HCT116 (cell line): ENCODE results near the gene CDK2. TPM values are rescaled to one million over a fixed set of nuclear protein-coding genes. Genes with fewer than 3 reads are reported as not detected.
A peak's percentile ranks its signal among the peaks of the same experiment; 100 is the strongest.

Experiments
- ATAC-seq: fragments of 200-7000 bp; cut with Tn5 transposase; 2 replicates; pipeline ENCODE4 v1.9.1; 2020; ENCODE audit warnings: mild to moderate bottlenecking, moderate library complexity
- BruUV-seq: library from RNA; stranded (reverse); fragments of 400-500 nt; replicated peaks from 2 replicates; lab custom pipeline; 2021; lab: Mats Ljungman, UMichigan
- CTCF ChIA-PET: fragments of 300-600 bp; sonication (Branson Sonifier 250); formaldehyde crosslinking; loops from one replicate; lab custom pipeline; 2021; ENCODE audit warnings: antibody characterized with exemption; lab: Charles Lee
- POLR2A ChIA-PET: fragments of 300-600, 350-600 bp; sonication (Branson Sonifier 250); formaldehyde crosslinking; loops from one replicate; lab custom pipeline; 2021; ENCODE audit warnings: antibody characterized with exemption; lab: Charles Lee
- RAD21 ChIA-PET, 2 experiments: fragments of 300-600 bp; sonication (Branson Sonifier 250); formaldehyde crosslinking; loops; one replicate each; lab custom pipeline; 2023; ENCODE audit warnings: low total read pairs in 2 of 2; ENCODE audit not compliant: uncharacterized antibody in 2 of 2, unreplicated experiment in 2 of 2, low non-redundant PET in 1 of 2; lab: Charles Lee
- DNase-seq: peaks from one replicate; pipeline ENCODE4 v3.0.0-alpha.2; 2010; ENCODE audit warnings: low read depth, low spot score
- H2AFZ ChIP-seq: fragments of 200-600 bp; shearing (Covaris generic), sonication (generic); 2 replicates; pipeline ENCODE4 v1.6.1; 2017; ENCODE audit warnings: low read depth, mixed run types, mixed read lengths, antibody characterized with exemption, low read length; ENCODE audit not compliant: poor library complexity, severe bottlenecking
- H3K27ac ChIP-seq: 2 replicates; pipeline ENCODE4 v1.5.1; 2012; ENCODE audit warnings: low read depth, low read length
- H3K27me3 ChIP-seq: fragments of 200-600 bp; sonication (generic); 2 replicates; pipeline ENCODE4 v1.6.1; 2016; ENCODE audit warnings: mixed run types, low read length, mixed read lengths; ENCODE audit not compliant: insufficient read depth
- H3K36me3 ChIP-seq, 2 experiments: fragments of 200-500 bp in 1 of 2; fragments of 200-600 bp in 1 of 2; sonication (Bioruptor generic) in 1 of 2; sonication (generic) in 1 of 2; 2 replicates each; pipeline versions ENCODE4 v1.5.1 to v1.6.1; 2014 to 2016; ENCODE audit warnings: low read length in 2 of 2, inconsistent platforms in 1 of 2, mixed read lengths in 1 of 2, mixed run types in 1 of 2; ENCODE audit not compliant: insufficient read depth in 2 of 2, control insufficient read depth in 1 of 2
- H3K4me1 ChIP-seq, 2 experiments: fragments of 200-600 bp in 1 of 2; sonication (generic) in 1 of 2; 2 replicates each; pipeline versions ENCODE4 v1.5.1 to v1.6.1; 2012 to 2017; ENCODE audit warnings: low read length in 2 of 2, inconsistent platforms in 1 of 2, mild to moderate bottlenecking in 1 of 2, mixed read lengths in 1 of 2, mixed run types in 1 of 2, moderate library complexity in 1 of 2; ENCODE audit not compliant: insufficient read depth in 2 of 2, control insufficient read depth in 1 of 2
- H3K4me2 ChIP-seq: fragments of 200-600 bp; sonication (generic); 2 replicates; pipeline ENCODE4 v1.6.1; 2017; ENCODE audit warnings: mixed run types, low read length, mixed read lengths
- H3K4me3 ChIP-seq, 2 experiments: fragments of 200-600 bp in 1 of 2; sonication (generic) in 1 of 2; replicated peaks in 1 of 2; 2 replicates each; pipeline ENCODE4 v1.5.1; 2011 to 2016; ENCODE audit warnings: low read length in 2 of 2, control low read depth in 1 of 2, low read depth in 1 of 2, mild to moderate bottlenecking in 1 of 2, mixed read lengths in 1 of 2, mixed run types in 1 of 2
- H3K79me2 ChIP-seq: fragments of 200-600 bp; sonication (generic); 2 replicates; pipeline ENCODE4 v1.6.1; 2017; ENCODE audit warnings: mild to moderate bottlenecking, mixed run types, low read length, moderate library complexity, mixed read lengths; ENCODE audit not compliant: insufficient read depth
- H3K9ac ChIP-seq: fragments of 200-600 bp; sonication (generic); 2 replicates; pipeline ENCODE4 v1.6.1; 2016; ENCODE audit warnings: low read length, mixed read lengths
- H3K9me2 ChIP-seq: fragments of 200-600 bp; sonication (generic), shearing (Covaris generic); 2 replicates; pipeline ENCODE4 v1.6.1; 2017; ENCODE audit warnings: mixed run types, mild to moderate bottlenecking, moderate library complexity; ENCODE audit not compliant: insufficient read depth
- H3K9me3 ChIP-seq, 2 experiments: fragments of 200-500 bp in 1 of 2; fragments of 200-600 bp in 1 of 2; sonication (Bioruptor generic) in 1 of 2; sonication (generic) in 1 of 2; 2 replicates each; pipeline ENCODE4 v1.6.1; 2014 to 2017; ENCODE audit warnings: low read length in 2 of 2, mixed read lengths in 2 of 2, inconsistent platforms in 1 of 2, low read depth in 1 of 2, mild to moderate bottlenecking in 1 of 2, mixed run types in 1 of 2, moderate library complexity in 1 of 2; ENCODE audit not compliant: control insufficient read depth in 1 of 2, insufficient read depth in 1 of 2
- H4K20me1 ChIP-seq: fragments of 200-600 bp; sonication (generic), shearing (Covaris generic); 2 replicates; pipeline ENCODE4 v1.6.1; 2017; ENCODE audit warnings: mixed run types, mild to moderate bottlenecking, moderate library complexity; ENCODE audit not compliant: insufficient read depth
- ATF3 ChIP-seq: IDR thresholded peaks from 2 replicates; pipeline ENCODE4 v1.6.1; 2012
- CEBPB ChIP-seq: IDR thresholded peaks from 2 replicates; pipeline ENCODE4 v1.6.1; 2012; ENCODE audit warnings: low read depth
- CTCF ChIP-seq, 3 experiments: fragments of 200-600 bp in 1 of 3; sonication (generic) in 1 of 3; IDR thresholded peaks in 2 of 3; conservative IDR thresholded peaks in 1 of 3; 2 replicates each; pipeline ENCODE4 v1.5.1; 2012 to 2017; ENCODE audit warnings: low read depth in 2 of 3, low read length in 2 of 3, antibody characterized with exemption in 1 of 3, borderline replicate concordance in 1 of 3, control low read depth in 1 of 3, mild to moderate bottlenecking in 1 of 3, mixed read lengths in 1 of 3, mixed run types in 1 of 3, moderate library complexity in 1 of 3; ENCODE audit not compliant: insufficient read depth in 1 of 3
- EZH2 ChIP-seq: fragments of 200-600 bp; sonication (generic); IDR thresholded peaks from 2 replicates; pipeline ENCODE4 v1.6.1; 2017; ENCODE audit warnings: antibody characterized with exemption, mixed run types
- EZH2phosphoT487 ChIP-seq: fragments of 200-600 bp; IDR thresholded peaks from 2 replicates; pipeline ENCODE4 v1.6.1; 2018; ENCODE audit warnings: antibody characterized with exemption, borderline replicate concordance
- FOSL1 ChIP-seq: IDR thresholded peaks from 2 replicates; pipeline ENCODE4 v1.6.1; 2012; ENCODE audit warnings: low read depth
- JUND ChIP-seq: IDR thresholded peaks from 2 replicates; pipeline ENCODE4 v1.6.1; 2012
- MAX ChIP-seq: IDR thresholded peaks from 2 replicates; pipeline ENCODE4 v1.6.1; 2012
- POLR2A ChIP-seq: IDR thresholded peaks from 2 replicates; pipeline ENCODE4 v1.7.0; 2011; ENCODE audit warnings: borderline replicate concordance; ENCODE audit not compliant: insufficient read depth, insufficient read length; ENCODE audit errors: extremely low read depth
- REST ChIP-seq: IDR thresholded peaks from 2 replicates; pipeline ENCODE4 v1.6.1; 2012; ENCODE audit warnings: low read depth
- SIN3A ChIP-seq: IDR thresholded peaks from 2 replicates; pipeline ENCODE4 v1.6.1; 2012; ENCODE audit warnings: low read depth
- SP1 ChIP-seq: IDR thresholded peaks from 2 replicates; pipeline ENCODE4 v1.6.1; 2012; ENCODE audit warnings: low read depth
- SRF ChIP-seq: IDR thresholded peaks from 2 replicates; pipeline ENCODE4 v1.6.1; 2012; ENCODE audit warnings: low read depth
- TCF7L2 ChIP-seq: IDR thresholded peaks from 2 replicates; pipeline ENCODE4 v1.7.0; 2011; ENCODE audit warnings: borderline replicate concordance, inconsistent platforms; ENCODE audit not compliant: insufficient read depth, insufficient read length; ENCODE audit errors: extremely low read depth
- YY1 ChIP-seq: IDR thresholded peaks from 2 replicates; pipeline ENCODE4 v1.6.1; 2011; ENCODE audit warnings: low read length, low read depth, moderate library complexity, mild to moderate bottlenecking; ENCODE audit not compliant: insufficient replicate concordance; ENCODE audit errors: extremely low read depth
- ZBTB33 ChIP-seq: IDR thresholded peaks from 2 replicates; pipeline ENCODE4 v1.6.1; 2011; ENCODE audit warnings: mild to moderate bottlenecking, low read length, moderate library complexity; ENCODE audit not compliant: insufficient replicate concordance; ENCODE audit errors: extremely low read depth
- ZNF274 ChIP-seq: fragments of 200-500 bp; sonication (Bioruptor generic); IDR thresholded peaks from 2 replicates; pipeline ENCODE4 v1.6.1; 2014; ENCODE audit warnings: mild to moderate bottlenecking, low read depth, low read length, inconsistent platforms
- intact Hi-C: fragments of 100-400 bp; cut with micrococcal nuclease; formaldehyde crosslinking; loops from 2 replicates; pipeline ENCODE4 v1.10.0; 2022
- total RNA-seq: library from RNA; stranded (reverse); gene quantifications from one replicate; pipeline ENCODE4 v1.2.1, GENCODE V29; 2021; ENCODE audit not compliant: unreplicated experiment

Gene CDK2
- total RNA-seq, 1 experiment from 2014 or later = 90.9 TPM

GRCh38 chr12:55926738-55927587, 39.7 kb upstream of the CDK2 start:
- BruUV-seq = TSS peak; percentile 73
- peak; percentile 62 for ATAC-seq
- peak; percentile 89 for DNase-seq
- Histone ChIP-seq H3K36me3 (no peaks in the 10 kb centered on the region), H3K4me2 (peak overlapping the region; percentile 89), H3K9me2 (no peaks in the 10 kb centered on the region), H3K79me2 (peaks cover 52% of the 10 kb centered on the region), H3K4me3 (peak overlapping the region; percentile 80 to 99), H2AFZ (peak overlapping the region; percentile 4), H3K27me3 (no peaks in the 10 kb centered on the region), H3K9ac (peak overlapping the region; percentile 86), H3K4me1 (peaks cover 23 to 61% of the 10 kb centered on the region in 2 experiments), H3K9me3 (no peaks in the 10 kb centered on the region), H4K20me1 (no peaks in the 10 kb centered on the region), H3K27ac (peak overlapping the region; percentile 97)
- ChIA-PET POLR2A (interaction anchor here (0.8 to 2.8 kb wide), 5 partner anchors 13 to 110 kb away, joined by 3 to 21 read pairs (median 4); partner anchors contain the start of genes DNAJC14, ORMDL2, RAB5B and SARNP), RAD21 (interaction anchor here in 1 of 2 experiments (1.6 kb wide), 1 partner anchor 98 kb away, joined by 3 read pairs; the partner anchor contains the start of gene DNAJC14), CTCF (interaction anchor here (1.0 to 2.6 kb wide), 7 partner anchors 10 to 190 kb away, joined by 3 to 9 read pairs (median 3); partner anchors contain the start of genes ORMDL2 and SARNP)
- intact Hi-C loops = loop anchor here (1.0 to 2.0 kb wide), 2 partner anchors 98 to 189 kb away; partner anchors contain the start of gene DNAJC14
- TF ChIP-seq EZH2 = no peak
- no peak for TF ChIP-seq REST
- TF ChIP-seq SP1 = no peak
- TF ChIP-seq CTCF (IDR thresholded peaks at IDR 0.05 in 2 of 3, conservative IDR thresholded peaks at IDR 0.05 in 1 of 3; ENCODE audit: borderline replicate concordance in 1 of 3, insufficient read depth in 1 of 3, low read depth in 2 of 3, low read length in 2 of 3) = peak in 2 of 3 experiments; percentile 69 to 88; a peak in 4 of 6 replicates
- no peak for TF ChIP-seq FOSL1
- TF ChIP-seq CEBPB = no peak
- TF ChIP-seq POLR2A = peak; percentile 20
- no peak for TF ChIP-seq ZNF274
- no peak for TF ChIP-seq SRF
- TF ChIP-seq ZBTB33 = no peak
- TF ChIP-seq MAX = no peak
- no peak for TF ChIP-seq EZH2phosphoT487
- TF ChIP-seq SIN3A = no peak
- no peak for TF ChIP-seq TCF7L2
- peak; percentile 94 for TF ChIP-seq YY1
- no peak for TF ChIP-seq ATF3
- TF ChIP-seq JUND = no peak
